Erythroblast (primary cell): ENCODE results near the gene TMEM240.
A peak's percentile ranks its signal among the peaks of the same experiment; 100 is the strongest.
"Not testable (repeated sequence)": the region's sequence is repeated elsewhere in the genome, so short reads cannot be mapped to it uniquely, and the experiment has no call there.

Experiments used
- GATA1 ChIP-seq: IDR thresholded peaks from 2 replicates; pipeline ENCODE4 v1.6.1; 2011; ENCODE audit warnings: low read depth, mild to moderate bottlenecking, control low read depth, low read length, moderate library complexity
- POLR2A ChIP-seq: IDR thresholded peaks from 2 replicates; pipeline ENCODE4 v1.6.1; 2011; ENCODE audit warnings: mild to moderate bottlenecking, low read length

DNA sequence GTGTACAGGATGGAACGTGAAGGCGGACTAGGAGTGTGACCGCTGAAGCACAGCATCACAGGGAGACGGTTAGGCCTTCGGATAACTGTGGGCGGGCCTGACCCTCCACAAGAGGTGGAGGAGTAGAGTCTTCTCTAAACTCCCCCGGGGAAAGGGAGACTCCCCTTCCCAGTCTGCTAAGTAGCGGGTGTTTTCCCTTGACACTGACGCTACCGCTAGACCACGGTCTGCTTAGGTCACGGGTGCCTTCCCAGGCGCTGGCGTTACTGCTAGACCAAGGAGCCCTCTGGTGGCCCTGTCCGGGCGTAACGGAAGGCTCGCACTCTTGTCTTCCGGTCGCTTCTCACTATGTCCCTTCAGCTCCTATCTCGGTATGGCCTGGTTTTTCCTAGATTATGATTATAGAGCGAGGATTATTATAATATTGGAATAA lies 35.0 kb downstream of the TMEM240 start:
- TF ChIP-seq POLR2A, result peak; percentile 48
- TF ChIP-seq GATA1, result not testable (repeated sequence)
